AG04450 (cell line): ENCODE results near the gene HIF1A. TPM values are rescaled to one million over a fixed set of nuclear protein-coding genes. Genes with fewer than 3 reads are reported as not detected.
"Not testable (repeated sequence)": the region's sequence is repeated elsewhere in the genome, so short reads cannot be mapped to it uniquely, and the experiment has no call there.

ENCODE experiments used
- CTCF ChIA-PET: fragments of 300-600, 350-600 bp; formaldehyde crosslinking; extraction: SDS; loops from one replicate; lab custom pipeline; 2022; ENCODE audit warnings: antibody characterized with exemption, inconsistent platforms; lab: Charles Lee
- POLR2A ChIA-PET: fragments of 350-600 bp; formaldehyde crosslinking; extraction: SDS; loops from one replicate; lab custom pipeline; 2021; ENCODE audit warnings: antibody characterized with exemption, inconsistent platforms; lab: Yijun Ruan, JAX
- DNase-seq: peaks from one replicate; pipeline ENCODE4 v3.0.0-alpha.2; 2011; ENCODE audit warnings: low read depth, low spot score
- H3K27ac ChIP-seq: one replicate; pipeline ENCODE4 v1.5.1; 2012; ENCODE audit warnings: low read depth, low read length, control low read depth
- H3K27me3 ChIP-seq: one replicate; pipeline ENCODE4 v1.6.0; 2012; ENCODE audit warnings: low read length; ENCODE audit not compliant: control insufficient read depth, insufficient read depth
- H3K4me3 ChIP-seq: 2 replicates; pipeline ENCODE4 v1.5.1; 2011; ENCODE audit warnings: mild to moderate bottlenecking, low read depth, low read length, control low read depth
- H3K9me3 ChIP-seq: 2 replicates; pipeline ENCODE4 v1.5.1; 2012; ENCODE audit warnings: low read length; ENCODE audit not compliant: control insufficient read depth, insufficient read depth
- polyA plus RNA-seq: library from polyadenylated mRNA; depleted of rRNA; stranded (reverse); fragments of >200 nt; gene quantifications from 2 replicates; pipeline ENCODE4 v1.2.3, GENCODE V29; 2011
- TF ChIP-seq, protein P1 (sequence below): IDR thresholded peaks from 2 replicates; pipeline ENCODE4 v1.5.1; 2011; ENCODE audit warnings: low read depth, low read length, control low read depth, inconsistent platforms

The HIF1A gene
- polyA plus RNA-seq, 1 experiment, result 210 TPM

DNA sequence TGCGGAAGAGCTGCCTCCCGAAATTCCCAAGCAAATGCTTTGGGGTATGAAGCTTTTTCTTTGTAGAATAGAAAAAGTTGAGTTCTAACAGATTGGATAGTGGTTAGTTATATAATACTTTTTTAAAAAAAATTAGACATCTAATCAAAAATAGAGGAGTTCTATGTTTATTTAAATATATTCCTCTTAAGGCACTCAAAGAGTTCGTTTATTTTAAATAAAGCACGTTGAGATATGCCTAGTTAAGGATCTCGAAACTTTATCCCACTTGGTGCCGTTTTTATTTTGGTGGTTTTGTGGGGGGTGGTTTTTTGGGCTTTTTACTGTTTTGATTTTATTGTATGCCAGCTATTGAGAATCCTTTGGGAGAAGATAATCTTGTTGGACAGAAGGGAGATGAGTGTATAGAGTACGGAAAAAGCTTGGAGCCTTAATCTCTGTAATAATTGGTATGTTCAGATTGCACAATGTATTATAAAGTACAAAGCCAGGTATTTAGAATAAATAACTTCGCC is 56.2 kb downstream of the HIF1A start:
- ChIA-PET CTCF (no interaction called here), POLR2A (interaction anchor here (1.3 kb wide), 1 partner anchor 10 kb away, joined by 4 read pairs; no protein-coding TSS in a partner anchor)
- TF ChIP-seq, protein P1, sequence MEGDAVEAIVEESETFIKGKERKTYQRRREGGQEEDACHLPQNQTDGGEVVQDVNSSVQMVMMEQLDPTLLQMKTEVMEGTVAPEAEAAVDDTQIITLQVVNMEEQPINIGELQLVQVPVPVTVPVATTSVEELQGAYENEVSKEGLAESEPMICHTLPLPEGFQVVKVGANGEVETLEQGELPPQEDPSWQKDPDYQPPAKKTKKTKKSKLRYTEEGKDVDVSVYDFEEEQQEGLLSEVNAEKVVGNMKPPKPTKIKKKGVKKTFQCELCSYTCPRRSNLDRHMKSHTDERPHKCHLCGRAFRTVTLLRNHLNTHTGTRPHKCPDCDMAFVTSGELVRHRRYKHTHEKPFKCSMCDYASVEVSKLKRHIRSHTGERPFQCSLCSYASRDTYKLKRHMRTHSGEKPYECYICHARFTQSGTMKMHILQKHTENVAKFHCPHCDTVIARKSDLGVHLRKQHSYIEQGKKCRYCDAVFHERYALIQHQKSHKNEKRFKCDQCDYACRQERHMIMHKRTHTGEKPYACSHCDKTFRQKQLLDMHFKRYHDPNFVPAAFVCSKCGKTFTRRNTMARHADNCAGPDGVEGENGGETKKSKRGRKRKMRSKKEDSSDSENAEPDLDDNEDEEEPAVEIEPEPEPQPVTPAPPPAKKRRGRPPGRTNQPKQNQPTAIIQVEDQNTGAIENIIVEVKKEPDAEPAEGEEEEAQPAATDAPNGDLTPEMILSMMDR, result no peak
- DNase-seq, result no peak
- H3K4me3 ChIP-seq, result no peak overlapping the region
- no peaks in the 10 kb centered on the region for H3K9me3 ChIP-seq
- no peaks in the 10 kb centered on the region for H3K27me3 ChIP-seq
- no peak overlapping the region for H3K27ac ChIP-seq

DNA sequence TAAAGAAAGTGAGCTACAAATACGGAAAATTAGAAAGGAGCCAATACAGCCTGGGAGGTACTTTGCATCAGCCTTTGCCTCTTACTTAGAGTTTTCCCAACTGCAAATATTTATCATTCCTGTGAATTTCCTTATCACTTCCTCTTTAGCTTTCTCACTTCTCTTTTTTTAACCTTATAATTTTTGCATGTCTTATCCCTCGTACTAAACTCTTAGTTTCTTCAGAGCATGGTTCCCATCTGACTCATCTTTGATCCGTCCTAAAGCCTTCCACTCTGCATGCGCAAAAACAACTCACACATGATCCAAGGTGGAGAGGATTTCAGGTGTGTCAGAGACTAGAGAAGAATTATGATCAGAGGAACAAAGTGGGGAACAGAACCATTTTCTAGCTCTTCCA is 57.3 kb downstream of the HIF1A start:
- H3K27ac ChIP-seq, result no peak overlapping the region
- H3K9me3 ChIP-seq, result no peaks in the 10 kb centered on the region
- CTCF ChIA-PET, result interaction anchor here (1.1 to 1.3 kb wide), 2 partner anchors 277 to 297 kb away, joined by 3 to 6 read pairs; no protein-coding TSS in a partner anchor
- no peak overlapping the region for H3K4me3 ChIP-seq
- H3K27me3 ChIP-seq, result no peaks in the 10 kb centered on the region
- POLR2A ChIA-PET, result no interaction called here
- DNase-seq, result no peak
- TF ChIP-seq, protein P1, result no peak

DNA sequence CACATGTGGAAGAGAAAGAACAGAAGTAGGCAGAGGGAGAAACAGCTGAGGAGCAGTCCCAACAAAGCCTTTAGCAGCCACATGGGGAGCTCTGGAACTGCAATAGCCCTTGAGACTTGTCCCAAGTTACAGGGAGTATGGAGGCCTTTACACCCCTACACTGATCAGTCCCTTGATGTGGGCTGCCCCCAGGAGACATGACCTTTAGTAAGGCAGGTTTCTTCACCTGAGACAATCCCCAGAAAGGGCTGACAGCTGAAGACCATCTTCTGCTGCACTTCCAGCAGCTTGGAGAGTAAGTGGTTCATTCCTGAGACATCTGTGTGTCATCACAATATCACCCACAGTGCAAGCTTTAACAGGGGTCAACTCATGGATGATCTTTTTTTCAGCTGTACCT is 58.3 kb downstream of the HIF1A start:
- POLR2A ChIA-PET, result interaction anchor here (1.3 kb wide), 1 partner anchor 8 kb away, joined by 5 read pairs; the partner anchor contains the start of gene SNAPC1
- TF ChIP-seq, protein P1, result peak; percentile 31; the same call in 1 of the 2 replicates
- Histone ChIP-seq H3K4me3 (no peak overlapping the region), H3K27me3 (no peaks in the 10 kb centered on the region), H3K27ac (peak overlapping the region; percentile 41), H3K9me3 (no peaks in the 10 kb centered on the region)
- CTCF ChIA-PET, result no interaction called here
- DNase-seq, result no peak

DNA sequence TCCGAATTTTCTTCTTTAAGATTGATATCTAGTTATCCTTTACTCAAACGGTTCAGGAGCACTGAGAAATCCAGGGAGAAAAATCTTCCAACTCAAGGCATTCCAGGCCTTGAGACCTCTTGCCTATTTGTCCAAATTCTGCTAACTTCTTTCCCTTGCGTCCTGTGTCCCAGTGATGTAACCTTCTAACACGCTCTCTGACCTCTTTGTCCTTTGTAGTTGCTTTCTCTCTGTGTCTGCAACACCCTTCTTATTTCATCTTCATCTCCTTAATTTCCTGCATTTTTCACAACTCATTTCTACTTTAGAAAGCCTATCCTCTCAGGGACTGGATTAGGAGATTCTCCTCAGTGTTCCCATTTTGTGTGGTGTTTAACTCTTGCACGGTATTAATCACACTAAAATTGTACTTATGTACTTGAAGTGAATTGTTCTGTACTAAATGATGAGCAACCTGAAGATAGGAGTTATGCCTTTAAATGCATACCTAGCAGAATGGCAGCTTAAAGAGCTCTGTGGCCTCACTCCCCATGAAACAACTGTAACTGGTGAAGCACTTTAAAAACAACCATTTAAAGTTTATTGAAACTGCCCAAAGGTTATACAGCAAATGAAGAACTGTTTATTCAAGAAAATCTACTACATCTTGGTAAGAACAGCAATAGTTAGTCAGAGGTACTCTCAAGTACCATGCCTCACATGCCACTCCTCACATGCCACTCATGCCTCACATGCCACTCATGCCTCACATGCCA is 59.5 kb downstream of the HIF1A start:
- no peak overlapping the region for H3K27ac ChIP-seq
- DNase-seq, result no peak
- POLR2A ChIA-PET, result no interaction called here
- no peaks in the 10 kb centered on the region for H3K27me3 ChIP-seq
- CTCF ChIA-PET, result no interaction called here
- TF ChIP-seq, protein P1, result no peak
- no peak overlapping the region for H3K4me3 ChIP-seq
- no peaks in the 10 kb centered on the region for H3K9me3 ChIP-seq

DNA sequence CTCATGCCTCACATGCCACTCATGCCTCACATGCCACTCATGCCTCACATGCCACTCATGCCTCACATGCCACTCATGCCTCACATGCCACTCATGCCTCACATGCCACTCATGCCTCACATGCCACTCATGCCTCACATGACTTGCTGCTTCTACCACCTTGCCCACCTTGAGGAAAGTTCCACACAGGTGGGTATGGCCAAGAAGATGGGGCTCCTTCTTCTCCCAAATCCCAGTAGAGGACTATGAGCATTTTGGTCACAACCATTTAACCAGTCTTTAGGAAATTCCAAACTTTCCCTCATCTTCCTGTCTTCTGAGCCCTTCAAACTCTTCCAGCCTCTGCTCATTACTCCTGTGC is 60.0 kb downstream of the HIF1A start:
- POLR2A ChIA-PET, CTCF ChIA-PET, H3K27me3 ChIP-seq, H3K9me3 ChIP-seq, H3K4me3 ChIP-seq, DNase-seq: not testable (repeated sequence)
- H3K27ac ChIP-seq, result peak overlapping the region; percentile 71
